Measurements from ENCODE around the gene DGKB. TPM values are rescaled to one million over a fixed set of nuclear protein-coding genes. Genes with fewer than 3 reads are reported as not detected.

The DGKB gene
- total and polyA plus RNA-seq, 2 of the 8 experiments (the other 6 are each of a cell fraction or from before 2014, with no cell fraction given), result 1.9 to 2.6 TPM

GRCh38 chr7:14286036-14286435, 616.5 kb downstream of the DGKB start:
- H4K5ac ChIP-seq (ENCODE audit: insufficient read length, low read depth, low read length), result no peak overlapping the region
- CTCF ChIA-PET (ENCODE audit: partially characterized antibody), result no interaction called here
- no peak overlapping the region for H3K4me2 ChIP-seq (ENCODE audit: insufficient read depth in 1 of 2, low read depth in 2 of 2, low read length in 2 of 2)
- no peaks in the 10 kb centered on the region for H4K20me1 ChIP-seq (replicated peaks in 1 of 2; ENCODE audit: control insufficient read depth in 1 of 2, insufficient read depth in 2 of 2, low read length in 2 of 2)
- H3K23ac ChIP-seq (ENCODE audit: insufficient read length), result no peak overlapping the region
- no peak overlapping the region for H2AFZ ChIP-seq (ENCODE audit: low read length)
- no peak overlapping the region for H3K9ac ChIP-seq (replicated peaks in 1 of 4; ENCODE audit: extremely low read depth in 1 of 4, low read depth in 3 of 4, low read length in 3 of 4)
- no peak overlapping the region for H4K8ac ChIP-seq (ENCODE audit: extremely low read depth, insufficient read depth, low read length)
- no peak overlapping the region for H2BK12ac ChIP-seq (ENCODE audit: low read depth, low read length)
- H3K36me3 ChIP-seq (ENCODE audit: control insufficient read depth in 2 of 4, insufficient read depth in 4 of 4, low read length in 3 of 4), result no peaks in the 10 kb centered on the region
- H3K4ac ChIP-seq (replicated peaks; ENCODE audit: insufficient read length, low read depth, low read length), result no peak overlapping the region
- no peaks in the 10 kb centered on the region for H3K79me1 ChIP-seq (ENCODE audit: low read depth, low read length)
- no peak overlapping the region for H2BK20ac ChIP-seq (ENCODE audit: low read length)
- no peak overlapping the region for H3K56ac ChIP-seq (replicated peaks; ENCODE audit: insufficient read length, low read depth, low read length)
- H3K14ac ChIP-seq (ENCODE audit: insufficient read length), result no peak overlapping the region
- DNase-seq (ENCODE audit: low read depth in 1 of 2, low spot score in 2 of 2) (no peak), FAIRE-seq (no peak)
- 70% methylated on average over 4 of the region's 4 CpGs; no CpG with 5 or more reads in 1 of the 2 experiments for WGBS, 2 experiments (ENCODE audit: extremely low coverage in 1 of 2, insufficient coverage in 1 of 2, insufficient read length in 1 of 2, insufficient replicate concordance in 2 of 2, low coverage in 1 of 2, low lambda C conversion rate in 2 of 2, missing lambda C conversion rate in 1 of 2)
- no peak for TF ChIP-seq SP1 (IDR thresholded peaks at IDR 0.05; ENCODE audit: low read depth, low read length)
- TF ChIP-seq CHD2 (IDR thresholded peaks at IDR 0.05; ENCODE audit: low read length), result no peak
- TF ChIP-seq POU5F1 (IDR thresholded peaks at IDR 0.05; ENCODE audit: low read depth, low read length), result no peak
- TF ChIP-seq NANOG (IDR thresholded peaks at IDR 0.05; ENCODE audit: insufficient read depth, low read depth, low read length, poor library complexity, severe bottlenecking), result no peak
- no peak for TF ChIP-seq PHF8 (conservative IDR thresholded peaks at IDR 0.05; ENCODE audit: low read depth, low read length)
- no peak for TF ChIP-seq TEAD4 (IDR thresholded peaks at IDR 0.05; ENCODE audit: low read depth, low read length)
- no peak for TF ChIP-seq KDM1A (IDR thresholded peaks at IDR 0.05; ENCODE audit: borderline replicate concordance, low read length)
- TF ChIP-seq, protein P1, sequence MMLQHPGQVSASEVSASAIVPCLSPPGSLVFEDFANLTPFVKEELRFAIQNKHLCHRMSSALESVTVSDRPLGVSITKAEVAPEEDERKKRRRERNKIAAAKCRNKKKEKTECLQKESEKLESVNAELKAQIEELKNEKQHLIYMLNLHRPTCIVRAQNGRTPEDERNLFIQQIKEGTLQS (IDR thresholded peaks at IDR 0.05; ENCODE audit: insufficient read depth, low read depth, low read length), result no peak
- no peak for TF ChIP-seq RNF2 (IDR thresholded peaks at IDR 0.05; ENCODE audit: borderline replicate concordance, low read depth, low read length, missing control alignments, poor library complexity, severe bottlenecking)
- TF ChIP-seq BACH1 (IDR thresholded peaks at IDR 0.05; ENCODE audit: low read length), result no peak
- TF ChIP-seq SUZ12 (IDR thresholded peaks at IDR 0.05; ENCODE audit: low read length), result no peak
- no peak overlapping the region for H3K18ac ChIP-seq (ENCODE audit: extremely low read depth, low read length)
- H3K27ac ChIP-seq (ENCODE audit: low read depth, low read length), result no peak overlapping the region
- H3K9me3 ChIP-seq (ENCODE audit: insufficient read depth in 2 of 2, low read depth in 1 of 2, low read length in 1 of 2), result no peaks in the 10 kb centered on the region
- no peak overlapping the region for H2BK15ac ChIP-seq (ENCODE audit: low read length)
- H3K4me1 ChIP-seq (replicated peaks in 1 of 4; ENCODE audit: control insufficient read depth in 3 of 4, insufficient read depth in 4 of 4, low read length in 3 of 4), result peaks cover 0 to 3% (median 0%) of the 10 kb centered on the region in 4 experiments; a peak in 3 of 7 replicates
- H3K79me2 ChIP-seq (ENCODE audit: control insufficient read depth in 1 of 2, insufficient read depth in 2 of 2, low read length in 2 of 2), result no peaks in the 10 kb centered on the region
- H4K91ac ChIP-seq (replicated peaks; ENCODE audit: insufficient read length, low read length), result no peak overlapping the region
- H2AK5ac ChIP-seq (ENCODE audit: low read depth, low read length), result no peak overlapping the region
- H3K27me3 ChIP-seq (replicated peaks in 1 of 4; ENCODE audit: control insufficient read depth in 3 of 4, extremely low read depth in 1 of 4, insufficient read depth in 3 of 4, low read length in 3 of 4), result no peaks in the 10 kb centered on the region
- H3K4me3 ChIP-seq (ENCODE audit: extremely low read depth in 1 of 4, insufficient read depth in 2 of 4, low read depth in 3 of 4, low read length in 4 of 4), result no peak overlapping the region
- H2BK120ac ChIP-seq (replicated peaks; ENCODE audit: low read depth, low read length), result no peak overlapping the region
- POLR2A ChIA-PET (ENCODE audit: partially characterized antibody), result no interaction called here
- no peaks in the 10 kb centered on the region for H3K23me2 ChIP-seq (ENCODE audit: low read depth, low read length)
- H2BK5ac ChIP-seq (ENCODE audit: low read depth, low read length), result no peak overlapping the region

All from H1 (cell line).